HepG2 (cell line): Measurements from ENCODE around the gene DDR1. TPM values are rescaled to one million over a fixed set of nuclear protein-coding genes. Genes with fewer than 3 reads are reported as not detected.

ENCODE experiments used
- ATAC-seq: fragments of 200-7000 bp; cut with Tn5 transposase; 3 replicates; pipeline ENCODE4 v1.9.1; 2020; ENCODE audit warnings: mild to moderate bottlenecking, moderate library complexity
- BruUV-seq: library from RNA; stranded (reverse); fragments of 400-500 nt; replicated peaks from 2 replicates; lab custom pipeline; 2021; lab: Mats Ljungman, UMichigan
- CTCF ChIA-PET: fragments of 300-600 bp; formaldehyde crosslinking; extraction: SDS; loops from one replicate; lab custom pipeline; 2021; ENCODE audit warnings: low total read pairs, inconsistent platforms, low intra/inter-chr PET ratio; lab: Yijun Ruan, JAX
- POLR2A ChIA-PET: fragments of 350-600 bp; sonication (Branson Sonifier 250); formaldehyde crosslinking; loops from one replicate; lab custom pipeline; 2020; ENCODE audit warnings: antibody characterized with exemption, inconsistent platforms; lab: Yijun Ruan, JAX
- DNase-seq: peaks from one replicate; pipeline ENCODE4 v3.0.0-alpha.2; 2015; ENCODE audit warnings: low spot score
- FAIRE-seq: peaks from 3 replicates; lab custom pipeline; 2011; peaks lifted over from hg19 to GRCh38; lab: Jason Lieb, UNC
- H2AFZ ChIP-seq: one replicate; pipeline ENCODE4 v1.6.1; 2011; ENCODE audit warnings: low read length, inconsistent platforms
- H3K27ac ChIP-seq: fragments of 300-600 bp; 3 replicates; pipeline ENCODE4 v1.8.0; 2011; ENCODE audit warnings: mixed run types, mild to moderate bottlenecking, mixed read lengths, low read length, inconsistent platforms; ENCODE audit not compliant: insufficient read depth; ENCODE audit errors: extremely low read length
- H3K27me3 ChIP-seq, 2 experiments: fragments of 200-600 bp in 1 of 2; 2 replicates in 1 of 2; 3 replicates in 1 of 2; pipeline versions ENCODE4 v1.6.0 to v1.8.0; 2011; ENCODE audit warnings: low read length in 2 of 2, mild to moderate bottlenecking in 2 of 2, moderate library complexity in 2 of 2, inconsistent platforms in 1 of 2; ENCODE audit not compliant: insufficient read depth in 2 of 2, control insufficient read depth in 1 of 2
- H3K36me3 ChIP-seq, 2 experiments: fragments of 200-600 bp in 1 of 2; replicated peaks in 1 of 2; 2 replicates in 1 of 2; 3 replicates in 1 of 2; pipeline versions ENCODE4 v1.5.1 to v1.8.0; 2011; ENCODE audit warnings: low read length in 2 of 2, inconsistent platforms in 1 of 2; ENCODE audit not compliant: insufficient read depth in 2 of 2, control insufficient read depth in 1 of 2
- H3K4me1 ChIP-seq: 2 replicates; pipeline ENCODE4 v1.5.1; 2012; ENCODE audit warnings: low read length, inconsistent platforms; ENCODE audit not compliant: insufficient read depth
- H3K4me2 ChIP-seq: 2 replicates; pipeline ENCODE4 v1.6.0; 2011; ENCODE audit warnings: low read depth, low read length, inconsistent platforms
- H3K4me3 ChIP-seq, 3 experiments: fragments of 200-600 bp in 1 of 3; sonication (generic), shearing (Covaris generic) in 1 of 3; replicated peaks in 1 of 3; 2 replicates each; pipeline ENCODE4 v1.5.1; 2011 to 2016; ENCODE audit warnings: low read length in 3 of 3, inconsistent platforms in 2 of 3, low read depth in 2 of 3, mild to moderate bottlenecking in 2 of 3, control low read depth in 1 of 3, mixed read lengths in 1 of 3; ENCODE audit not compliant: insufficient read depth in 1 of 3
- H3K79me2 ChIP-seq: one replicate; pipeline ENCODE4 v1.6.1; 2011; ENCODE audit warnings: low read length, inconsistent platforms; ENCODE audit not compliant: insufficient read depth
- H3K9ac ChIP-seq: 2 replicates; pipeline ENCODE4 v1.6.0; 2011; ENCODE audit warnings: mild to moderate bottlenecking, low read depth, low read length, inconsistent platforms; ENCODE audit not compliant: insufficient read depth
- H3K9me3 ChIP-seq: 2 replicates; pipeline ENCODE4 v1.5.1; 2012; ENCODE audit warnings: mild to moderate bottlenecking, low read length
- H4K20me1 ChIP-seq: 2 replicates; pipeline ENCODE4 v1.6.0; 2011; ENCODE audit warnings: inconsistent platforms, mild to moderate bottlenecking, low read length, moderate library complexity; ENCODE audit not compliant: insufficient read depth
- AGO2 ChIP-seq: fragments of 200-400 bp; formaldehyde crosslinking; optimal IDR thresholded peaks from 2 replicates; pipeline ENCODE3; 2017; ENCODE audit warnings: mild to moderate bottlenecking, low read depth, low read length, moderate library complexity
- ARNTL ChIP-seq: sonication (generic); formaldehyde crosslinking; IDR thresholded peaks from 2 replicates; pipeline ENCODE4 v1.4.0; 2020; ENCODE audit warnings: mild to moderate bottlenecking, missing genetic modification reagents
- EEA1 ChIP-seq: sonication (generic); formaldehyde crosslinking; IDR thresholded peaks from 2 replicates; pipeline ENCODE4 v1.5.1; 2020; ENCODE audit warnings: mild to moderate bottlenecking, missing genetic modification reagents, borderline replicate concordance
- EZH2 ChIP-seq: conservative IDR thresholded peaks from 2 replicates; pipeline ENCODE4 v1.6.1; 2012; ENCODE audit warnings: mild to moderate bottlenecking, low read depth, low read length, moderate library complexity
- HMG20A ChIP-seq: IDR thresholded peaks from 2 replicates; pipeline ENCODE4 v1.6.1; 2016; ENCODE audit warnings: borderline replicate concordance
- MEF2D ChIP-seq: sonication (generic); formaldehyde crosslinking; IDR thresholded peaks from 2 replicates; pipeline ENCODE4 v1.5.1; 2020; ENCODE audit warnings: mild to moderate bottlenecking, missing genetic modification reagents
- NCOA2 ChIP-seq: sonication (generic); formaldehyde crosslinking; IDR thresholded peaks from 2 replicates; pipeline ENCODE4 v1.8.0; 2022; ENCODE audit warnings: inconsistent platforms
- POLR2AphosphoS5 ChIP-seq: IDR thresholded peaks from 2 replicates; pipeline ENCODE4 v1.6.1; 2012; ENCODE audit warnings: low read depth, low read length
- U2AF1 ChIP-seq: fragments of 200-400 bp; formaldehyde crosslinking; optimal IDR thresholded peaks from 2 replicates; pipeline ENCODE3; 2017; ENCODE audit warnings: mild to moderate bottlenecking, low read depth, low read length
- ZBTB1 ChIP-seq: sonication (generic); formaldehyde crosslinking; IDR thresholded peaks from 2 replicates; pipeline ENCODE4 v1.4.0; 2020; ENCODE audit warnings: missing genetic modification reagents, borderline replicate concordance
- ZKSCAN5 ChIP-seq: sonication (generic); formaldehyde crosslinking; IDR thresholded peaks from 2 replicates; pipeline ENCODE4 v1.5.1; 2020; ENCODE audit warnings: mild to moderate bottlenecking, missing genetic modification reagents
- ZMYM2 ChIP-seq: sonication (generic); formaldehyde crosslinking; IDR thresholded peaks from 2 replicates; pipeline ENCODE4 v1.8.0; 2022; ENCODE audit warnings: mild to moderate bottlenecking, missing genetic modification reagents
- WGBS: methylation state at CpG from one replicate; pipeline ENCODE4 v1.1.6; 2017; ENCODE audit warnings: low lambda C conversion rate; 5-methylcytosine and 5-hydroxymethylcytosine counted together
- in situ Hi-C: cut with HindIII; loops from 2 replicates; pipeline ENCODE4 v1.10.0; 2017; ENCODE audit warnings: low pct_unique_long_range_greater_than_20kb; ENCODE audit not compliant: extremely low pct_ligation_motif_present
- intact Hi-C: fragments of 100-400 bp; cut with micrococcal nuclease; formaldehyde crosslinking; loops from one replicate; pipeline ENCODE4 v1.10.0; 2022; ENCODE audit not compliant: unreplicated experiment
- polyA plus RNA-seq, 8 experiments: library from polyadenylated mRNA; depleted of rRNA in 3 of 8; stranded (reverse) in 7 of 8; unstranded in 1 of 8; fragments of >200 nt; fragmentation: Illumina TruSeq in 4 of 8; extraction: Trizol in 4 of 8; gene quantifications; 2 replicates each; pipeline versions ENCODE4 v1.2.1 to v1.2.3, GENCODE V29; 2011 to 2016; ENCODE audit warnings: low read depth in 4 of 8, missing spikeins in 1 of 8, mixed read lengths in 1 of 8; ENCODE audit not compliant: insufficient read depth in 1 of 8
- total RNA-seq, 5 experiments: library from RNA; depleted of rRNA; stranded (reverse); fragments of >200 nt; fragmentation: Illumina TruSeq; extraction: Trizol; gene quantifications; 2 replicates each; pipeline ENCODE4 v1.2.3, GENCODE V29; 2016; ENCODE audit warnings: low read depth in 1 of 5
- TF ChIP-seq, protein P1 (sequence below): sonication (generic); formaldehyde crosslinking; IDR thresholded peaks from 2 replicates; pipeline ENCODE4 v1.4.0; 2020; ENCODE audit warnings: missing genetic modification reagents
- TF ChIP-seq, protein P2 (sequence below): sonication (generic); formaldehyde crosslinking; IDR thresholded peaks from 2 replicates; pipeline ENCODE4 v1.5.0; 2020; ENCODE audit warnings: mild to moderate bottlenecking, missing genetic modification reagents
- TF ChIP-seq, protein P3 (sequence below): sonication (generic); formaldehyde crosslinking; IDR thresholded peaks from 2 replicates; pipeline ENCODE4 v1.4.0; 2020; ENCODE audit warnings: missing genetic modification reagents, borderline replicate concordance

DDR1 gene
- total and polyA plus RNA-seq, 2 of the 13 experiments (the other 11 are each of a cell fraction or from before 2014, with no cell fraction given) = 16.7 to 20.2 TPM

DNA sequence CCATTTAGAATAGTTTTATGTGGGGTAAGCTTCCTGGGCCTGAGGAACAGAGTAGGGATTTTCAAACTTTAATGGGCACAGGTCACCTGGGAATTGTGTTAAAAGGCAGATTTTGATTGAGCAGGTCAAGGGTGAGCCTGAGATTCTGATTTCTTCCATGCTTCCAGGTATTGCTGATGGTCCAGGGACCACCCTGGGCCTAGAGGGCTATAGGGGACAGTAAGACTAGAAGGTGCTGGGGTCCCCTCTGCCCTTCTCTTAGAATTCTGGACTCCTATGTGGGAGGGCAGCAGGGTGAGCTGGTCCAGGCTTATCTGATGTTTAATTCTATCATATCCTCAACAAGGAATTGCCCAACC lies 2.6 kb downstream of the DDR1 start (continued):
- TF ChIP-seq EZH2 (no peak), EEA1 (CRISPR knock-in tag) (no peak), HMG20A (CRISPR knock-in tag) (no peak), ZKSCAN5 (no peak), NCOA2 (CRISPR knock-in tag) (no peak), U2AF1 (no peak)
- TF ChIP-seq, protein P1, sequence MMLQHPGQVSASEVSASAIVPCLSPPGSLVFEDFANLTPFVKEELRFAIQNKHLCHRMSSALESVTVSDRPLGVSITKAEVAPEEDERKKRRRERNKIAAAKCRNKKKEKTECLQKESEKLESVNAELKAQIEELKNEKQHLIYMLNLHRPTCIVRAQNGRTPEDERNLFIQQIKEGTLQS (CRISPR knock-in tag) = no peak

- TF ChIP-seq ARNTL (CRISPR knock-in tag) (no peak), MEF2D (CRISPR knock-in tag) (no peak), ZMYM2 (CRISPR knock-in tag) (no peak), POLR2AphosphoS5 (no peak), ZBTB1 (CRISPR knock-in tag) (no peak), AGO2 (no peak)
- TF ChIP-seq, protein P2, sequence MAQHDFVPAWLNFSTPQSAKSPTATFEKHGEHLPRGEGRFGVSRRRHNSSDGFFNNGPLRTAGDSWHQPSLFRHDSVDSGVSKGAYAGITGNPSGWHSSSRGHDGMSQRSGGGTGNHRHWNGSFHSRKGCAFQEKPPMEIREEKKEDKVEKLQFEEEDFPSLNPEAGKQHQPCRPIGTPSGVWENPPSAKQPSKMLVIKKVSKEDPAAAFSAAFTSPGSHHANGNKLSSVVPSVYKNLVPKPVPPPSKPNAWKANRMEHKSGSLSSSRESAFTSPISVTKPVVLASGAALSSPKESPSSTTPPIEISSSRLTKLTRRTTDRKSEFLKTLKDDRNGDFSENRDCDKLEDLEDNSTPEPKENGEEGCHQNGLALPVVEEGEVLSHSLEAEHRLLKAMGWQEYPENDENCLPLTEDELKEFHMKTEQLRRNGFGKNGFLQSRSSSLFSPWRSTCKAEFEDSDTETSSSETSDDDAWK (CRISPR knock-in tag) = no peak
- TF ChIP-seq, protein P3, sequence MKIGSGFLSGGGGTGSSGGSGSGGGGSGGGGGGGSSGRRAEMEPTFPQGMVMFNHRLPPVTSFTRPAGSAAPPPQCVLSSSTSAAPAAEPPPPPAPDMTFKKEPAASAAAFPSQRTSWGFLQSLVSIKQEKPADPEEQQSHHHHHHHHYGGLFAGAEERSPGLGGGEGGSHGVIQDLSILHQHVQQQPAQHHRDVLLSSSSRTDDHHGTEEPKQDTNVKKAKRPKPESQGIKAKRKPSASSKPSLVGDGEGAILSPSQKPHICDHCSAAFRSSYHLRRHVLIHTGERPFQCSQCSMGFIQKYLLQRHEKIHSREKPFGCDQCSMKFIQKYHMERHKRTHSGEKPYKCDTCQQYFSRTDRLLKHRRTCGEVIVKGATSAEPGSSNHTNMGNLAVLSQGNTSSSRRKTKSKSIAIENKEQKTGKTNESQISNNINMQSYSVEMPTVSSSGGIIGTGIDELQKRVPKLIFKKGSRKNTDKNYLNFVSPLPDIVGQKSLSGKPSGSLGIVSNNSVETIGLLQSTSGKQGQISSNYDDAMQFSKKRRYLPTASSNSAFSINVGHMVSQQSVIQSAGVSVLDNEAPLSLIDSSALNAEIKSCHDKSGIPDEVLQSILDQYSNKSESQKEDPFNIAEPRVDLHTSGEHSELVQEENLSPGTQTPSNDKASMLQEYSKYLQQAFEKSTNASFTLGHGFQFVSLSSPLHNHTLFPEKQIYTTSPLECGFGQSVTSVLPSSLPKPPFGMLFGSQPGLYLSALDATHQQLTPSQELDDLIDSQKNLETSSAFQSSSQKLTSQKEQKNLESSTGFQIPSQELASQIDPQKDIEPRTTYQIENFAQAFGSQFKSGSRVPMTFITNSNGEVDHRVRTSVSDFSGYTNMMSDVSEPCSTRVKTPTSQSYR (CRISPR knock-in tag) = no peak
- Histone ChIP-seq H3K4me2 (no peak overlapping the region), H3K79me2 (peaks cover 19% of the 10 kb centered on the region), H3K36me3 (peaks cover 24 to 44% of the 10 kb centered on the region in 2 experiments), H3K4me1 (peaks cover 29% of the 10 kb centered on the region), H3K9me3 (no peaks in the 10 kb centered on the region), H4K20me1 (peaks cover 4% of the 10 kb centered on the region; the same call in 1 of the 2 replicates), H3K27ac (no peak overlapping the region), H3K9ac (no peak overlapping the region), H2AFZ (no peak overlapping the region), H3K27me3 (no peaks in the 10 kb centered on the region; a peak in 1 of 5 replicates), H3K4me3 (no peak overlapping the region)
- CTCF ChIA-PET = no interaction called here
- ATAC-seq (no peak), DNase-seq (no peak), FAIRE-seq (no peak)
- BruUV-seq = no TSS peak
- 90% methylated on average over 6 of the region's 6 CpGs for WGBS
- intact Hi-C loops = no loop called here
- POLR2A ChIA-PET = no interaction called here
- in situ Hi-C loops = no loop called here
Measured at GRCh38 chr6:30887901-30888815, 3.8 kb downstream of the DDR1 start.
